Measurements from ENCODE around the gene PTPRD. TPM values are rescaled to one million over a fixed set of nuclear protein-coding genes. Genes with fewer than 3 reads are reported as not detected.

Gene PTPRD
- total and polyA plus RNA-seq, 2 experiments from 2014 or later: 11.5 to 58.0 TPM

GRCh38 chr9:10341057-10341456 is 271.7 kb downstream of the PTPRD start:
- TF ChIP-seq STAT1 (IDR thresholded peaks at IDR 0.05; ENCODE audit: unreplicated experiment) (no peak), REST (IDR thresholded peaks at IDR 0.05; ENCODE audit: unreplicated experiment) (no peak), CREB1 (CRISPR knock-in tag; IDR thresholded peaks at IDR 0.05; ENCODE audit: low read depth) (no peak), JUNB (IDR thresholded peaks at IDR 0.05; ENCODE audit: unreplicated experiment) (no peak)
- H4K20me1 ChIP-seq (replicated peaks; ENCODE audit: insufficient read depth): no peaks in the 10 kb centered on the region
- H2AFZ ChIP-seq: no peak overlapping the region
- H3K27me3 ChIP-seq (ENCODE audit: insufficient read depth): peaks cover 29% of the 10 kb centered on the region
- Mint-ChIP-seq H3K4me1 (peaks cover 22% of the 10 kb centered on the region), H3K9me3 (peaks cover 5% of the 10 kb centered on the region; the same call in 1 of the 3 replicates), H3K27me3 (ENCODE audit: insufficient read depth, low read depth, poor library complexity) (no peaks in the 10 kb centered on the region), H3K27ac (no peak overlapping the region), H3K36me3 (ENCODE audit: low read depth) (no peaks in the 10 kb centered on the region; the same call in 2 of the 3 replicates), H3K4me3 (no peak overlapping the region)
- no peak overlapping the region for H3K4me3 ChIP-seq
- H3K27ac ChIP-seq (ENCODE audit: low read depth): no peak overlapping the region
- ATAC-seq (no peak), DNase-seq (ENCODE audit: low spot score) (no peak)
- H3K4me2 ChIP-seq: no peak overlapping the region
- peaks cover 5% of the 10 kb centered on the region; the same call in 1 of the 2 replicates for H3K9me2 ChIP-seq (ENCODE audit: insufficient read depth)
- peaks cover 20% of the 10 kb centered on the region for H3K4me1 ChIP-seq (ENCODE audit: insufficient read depth)
- no peaks in the 10 kb centered on the region for H3K36me3 ChIP-seq (ENCODE audit: insufficient read depth)
- H3K79me2 ChIP-seq (replicated peaks; ENCODE audit: insufficient read depth): no peaks in the 10 kb centered on the region
- no peaks in the 10 kb centered on the region for H3F3A ChIP-seq (replicated peaks; ENCODE audit: low read depth)

GRCh38 chr9:10339152-10339551 is 273.6 kb downstream of the PTPRD start:
- Histone ChIP-seq H2AFZ (no peak overlapping the region), H3K9me2 (ENCODE audit: insufficient read depth) (peaks cover 1% of the 10 kb centered on the region; the same call in 1 of the 2 replicates), H3K36me3 (ENCODE audit: insufficient read depth) (no peaks in the 10 kb centered on the region), H3K4me3 (0 out of 2 replicates have a peak overlapping the region, but pooled peaks have one; percentile 12), H3K27ac (ENCODE audit: low read depth) (no peak overlapping the region), H3K4me2 (peak overlapping the region; percentile 8), H3K79me2 (replicated peaks; ENCODE audit: insufficient read depth) (no peaks in the 10 kb centered on the region), H3F3A (replicated peaks; ENCODE audit: low read depth) (no peaks in the 10 kb centered on the region), H4K20me1 (replicated peaks; ENCODE audit: insufficient read depth) (no peaks in the 10 kb centered on the region), H3K4me1 (ENCODE audit: insufficient read depth) (peaks cover 20% of the 10 kb centered on the region), H3K27me3 (ENCODE audit: insufficient read depth) (peaks cover 29% of the 10 kb centered on the region)
- DNase-seq (ENCODE audit: low spot score) (peak; percentile 52), ATAC-seq (peak; percentile 28; the same call in 1 of the 3 replicates)
- H3K27ac Mint-ChIP-seq: no peak overlapping the region
- H3K4me3 Mint-ChIP-seq: peak overlapping the region; percentile 52
- no peaks in the 10 kb centered on the region for H3K27me3 Mint-ChIP-seq (ENCODE audit: insufficient read depth, low read depth, poor library complexity)
- H3K4me1 Mint-ChIP-seq: peaks cover 22% of the 10 kb centered on the region
- H3K9me3 Mint-ChIP-seq: no peaks in the 10 kb centered on the region; the same call in 2 of the 3 replicates
- H3K36me3 Mint-ChIP-seq (ENCODE audit: low read depth): no peaks in the 10 kb centered on the region; the same call in 2 of the 3 replicates
- 0 out of 2 replicates have a peak, but pooled peaks have one; percentile 39 for TF ChIP-seq ETS1 (IDR thresholded peaks at IDR 0.05)
- TF ChIP-seq STAT1 (IDR thresholded peaks at IDR 0.05; ENCODE audit: unreplicated experiment): no peak
- no peak for TF ChIP-seq EZH2phosphoT487 (IDR thresholded peaks at IDR 0.05; ENCODE audit: unreplicated experiment)
- no peak for TF ChIP-seq ZNF114 (CRISPR knock-in tag; IDR thresholded peaks at IDR 0.05)
- TF ChIP-seq CTCF (conservative IDR thresholded peaks at IDR 0.05; ENCODE audit: low read depth in 2 of 2): no peak
- TF ChIP-seq POLR2AphosphoS5 (IDR thresholded peaks at IDR 0.05; ENCODE audit: low read depth): no peak
